H1 (cell line): ENCODE measurements around the gene PRSS38. TPM values are rescaled to one million over a fixed set of nuclear protein-coding genes. Genes with fewer than 3 reads are reported as not detected.

Source experiments
- CTCF ChIA-PET: fragments of 300-600 bp; sonication (Branson Sonifier 250); formaldehyde crosslinking; loops from one replicate; lab custom pipeline; 2021; ENCODE audit not compliant: partially characterized antibody; lab: Charles Lee
- POLR2A ChIA-PET: fragments of 300-600 bp; sonication (Branson Sonifier 250); formaldehyde crosslinking; loops from one replicate; lab custom pipeline; 2021; ENCODE audit warnings: inconsistent platforms; ENCODE audit not compliant: partially characterized antibody; lab: Charles Lee
- DNase-seq, 2 experiments: peaks; one replicate each; pipeline versions ENCODE4 v3.0.0 to v3.0.0-alpha.2; 2010 to 2022; ENCODE audit warnings: low spot score in 2 of 2, low read depth in 1 of 2, mixed read lengths in 1 of 2
- FAIRE-seq: peaks from 2 replicates; lab custom pipeline; 2011; peaks lifted over from hg19 to GRCh38; lab: Jason Lieb, UNC
- H2AFZ ChIP-seq: 2 replicates; pipeline ENCODE4 v1.8.1; 2012; ENCODE audit warnings: low read length, inconsistent platforms
- H2AK5ac ChIP-seq: 2 replicates; pipeline ENCODE4 v1.6.1; 2013; ENCODE audit warnings: low read depth, low read length
- H2BK120ac ChIP-seq: replicated peaks from 2 replicates; pipeline ENCODE3; 2013; ENCODE audit warnings: low read depth, low read length, inconsistent platforms
- H2BK12ac ChIP-seq: 2 replicates; pipeline ENCODE4 v1.6.1; 2013; ENCODE audit warnings: low read depth, low read length
- H2BK15ac ChIP-seq: 2 replicates; pipeline ENCODE4 v1.6.1; 2013; ENCODE audit warnings: low read length
- H2BK20ac ChIP-seq: 2 replicates; pipeline ENCODE4 v1.6.1; 2013; ENCODE audit warnings: low read length
- H2BK5ac ChIP-seq: 2 replicates; pipeline ENCODE4 v1.6.1; 2013; ENCODE audit warnings: low read depth, low read length
- H3K14ac ChIP-seq: 2 replicates; pipeline ENCODE4 v1.6.1; 2013; ENCODE audit warnings: inconsistent platforms; ENCODE audit not compliant: insufficient read length
- H3K18ac ChIP-seq: 2 replicates; pipeline ENCODE4 v1.6.1; 2013; ENCODE audit warnings: low read length; ENCODE audit errors: extremely low read depth
- H3K23ac ChIP-seq: 2 replicates; pipeline ENCODE4 v1.6.1; 2013; ENCODE audit warnings: inconsistent platforms; ENCODE audit not compliant: insufficient read length
- H3K23me2 ChIP-seq: 2 replicates; pipeline ENCODE4 v1.6.1; 2013; ENCODE audit warnings: low read depth, low read length
- H3K27ac ChIP-seq: 2 replicates; pipeline ENCODE4 v1.6.1; 2011; ENCODE audit warnings: low read depth, low read length, inconsistent platforms
- H3K27me3 ChIP-seq, 4 experiments: replicated peaks in 1 of 4; 1 replicate in 1 of 4; 2 replicates in 3 of 4; pipeline versions ENCODE4 v1.6.1 to v1.8.1; 2011 to 2013; ENCODE audit warnings: low read length in 3 of 4, mild to moderate bottlenecking in 3 of 4, inconsistent platforms in 2 of 4, mixed read lengths in 2 of 4, moderate library complexity in 1 of 4; ENCODE audit not compliant: control insufficient read depth in 3 of 4, insufficient read depth in 3 of 4; ENCODE audit errors: extremely low read depth in 1 of 4
- H3K36me3 ChIP-seq, 4 experiments: 2 replicates each; pipeline versions ENCODE4 v1.6.1 to v1.8.1; 2011 to 2013; ENCODE audit warnings: mild to moderate bottlenecking in 4 of 4, low read length in 3 of 4, moderate library complexity in 2 of 4, control low read depth in 1 of 4, inconsistent platforms in 1 of 4; ENCODE audit not compliant: insufficient read depth in 4 of 4, control insufficient read depth in 2 of 4
- H3K4ac ChIP-seq: replicated peaks from 2 replicates; pipeline ENCODE3; 2013; ENCODE audit warnings: low read length, low read depth, mixed read lengths, inconsistent platforms; ENCODE audit not compliant: insufficient read length
- H3K4me1 ChIP-seq, 4 experiments: replicated peaks in 1 of 4; 1 replicate in 1 of 4; 2 replicates in 3 of 4; pipeline versions ENCODE4 v1.6.1 to v1.8.1; 2011 to 2013; ENCODE audit warnings: low read length in 3 of 4, inconsistent platforms in 2 of 4, mixed read lengths in 1 of 4; ENCODE audit not compliant: insufficient read depth in 4 of 4, control insufficient read depth in 3 of 4
- H3K4me2 ChIP-seq, 2 experiments: 2 replicates each; pipeline versions ENCODE4 v1.6.1 to v1.8.1; 2011 to 2013; ENCODE audit warnings: low read depth in 2 of 2, low read length in 2 of 2, control low read depth in 1 of 2, inconsistent platforms in 1 of 2, mild to moderate bottlenecking in 1 of 2; ENCODE audit not compliant: insufficient read depth in 1 of 2
- H3K4me3 ChIP-seq, 4 experiments: fragments of 200-600, 300-600 bp in 1 of 4; sonication (generic), shearing (Covaris generic), sonication (Bioruptor Twin) in 1 of 4; 2 replicates each; pipeline versions ENCODE4 v1.5.1 to v1.8.1; 2011 to 2016; ENCODE audit warnings: low read length in 4 of 4, low read depth in 3 of 4, control low read depth in 2 of 4, inconsistent platforms in 2 of 4, mild to moderate bottlenecking in 2 of 4, mixed read lengths in 1 of 4, moderate library complexity in 1 of 4; ENCODE audit not compliant: insufficient read depth in 2 of 4; ENCODE audit errors: extremely low read depth in 1 of 4
- H3K56ac ChIP-seq: replicated peaks from 2 replicates; pipeline ENCODE3; 2013; ENCODE audit warnings: low read depth, mild to moderate bottlenecking, mixed read lengths, low read length, inconsistent platforms; ENCODE audit not compliant: insufficient read length
- H3K79me1 ChIP-seq: 2 replicates; pipeline ENCODE4 v1.6.1; 2013; ENCODE audit warnings: low read depth, low read length, control low read depth
- H3K79me2 ChIP-seq, 2 experiments: 2 replicates each; pipeline versions ENCODE4 v1.6.1 to v1.8.1; 2012 to 2013; ENCODE audit warnings: low read length in 2 of 2, mild to moderate bottlenecking in 2 of 2, inconsistent platforms in 1 of 2; ENCODE audit not compliant: insufficient read depth in 2 of 2, control insufficient read depth in 1 of 2
- H3K9ac ChIP-seq, 4 experiments: replicated peaks in 1 of 4; 1 replicate in 1 of 4; 2 replicates in 3 of 4; pipeline versions ENCODE4 v1.6.1 to v1.8.1; 2011 to 2013; ENCODE audit warnings: low read depth in 3 of 4, low read length in 3 of 4, control low read depth in 2 of 4, mild to moderate bottlenecking in 2 of 4, moderate library complexity in 2 of 4, inconsistent platforms in 1 of 4; ENCODE audit errors: extremely low read depth in 1 of 4
- H3K9me3 ChIP-seq, 2 experiments: 2 replicates each; pipeline versions ENCODE4 v1.6.1 to v1.8.1; 2012 to 2013; ENCODE audit warnings: mild to moderate bottlenecking in 2 of 2, moderate library complexity in 2 of 2, control low read depth in 1 of 2, inconsistent platforms in 1 of 2, low read depth in 1 of 2, low read length in 1 of 2, mixed read lengths in 1 of 2; ENCODE audit not compliant: insufficient read depth in 2 of 2
- H4K20me1 ChIP-seq, 2 experiments: replicated peaks in 1 of 2; 2 replicates each; pipeline versions ENCODE3 to v1.8.1; 2011 to 2013; ENCODE audit warnings: inconsistent platforms in 2 of 2, low read length in 2 of 2, mild to moderate bottlenecking in 1 of 2; ENCODE audit not compliant: insufficient read depth in 2 of 2, control insufficient read depth in 1 of 2
- H4K5ac ChIP-seq: 2 replicates; pipeline ENCODE4 v1.6.1; 2013; ENCODE audit warnings: low read length, low read depth, mixed read lengths, inconsistent platforms; ENCODE audit not compliant: insufficient read length
- H4K8ac ChIP-seq: 2 replicates; pipeline ENCODE4 v1.8.0; 2013; ENCODE audit warnings: mild to moderate bottlenecking, moderate library complexity, low read length, inconsistent platforms; ENCODE audit not compliant: insufficient read depth; ENCODE audit errors: extremely low read depth
- H4K91ac ChIP-seq: replicated peaks from 2 replicates; pipeline ENCODE3; 2013; ENCODE audit warnings: low read length, mixed read lengths, inconsistent platforms; ENCODE audit not compliant: insufficient read length
- E2F6 ChIP-seq: IDR thresholded peaks from 2 replicates; pipeline ENCODE4 v1.6.1; 2012; ENCODE audit warnings: inconsistent platforms
- EZH2 ChIP-seq: fragments of 200-600 bp; sonication (generic); IDR thresholded peaks from 2 replicates; pipeline ENCODE4 v1.7.1; 2012; ENCODE audit warnings: low read depth, mild to moderate bottlenecking, moderate library complexity, low read length, inconsistent platforms; ENCODE audit not compliant: severe bottlenecking
- GTF2F1 ChIP-seq: IDR thresholded peaks from 2 replicates; pipeline ENCODE4 v1.6.1; 2012; ENCODE audit warnings: low read depth, low read length, improper control_type of control experiment, borderline replicate concordance
- JUND ChIP-seq: IDR thresholded peaks from 2 replicates; pipeline ENCODE4 v1.6.1; 2011; ENCODE audit warnings: mild to moderate bottlenecking, improper control_type of control experiment, low read length
- KDM4A ChIP-seq: IDR thresholded peaks from one replicate; pipeline ENCODE4 v1.7.1; 2012; ENCODE audit warnings: low read depth, mild to moderate bottlenecking, moderate library complexity, low read length, inconsistent platforms; ENCODE audit not compliant: severe bottlenecking
- NRF1 ChIP-seq: IDR thresholded peaks from 2 replicates; pipeline ENCODE4 v1.6.1; 2011; ENCODE audit warnings: mild to moderate bottlenecking, low read depth, low read length, improper control_type of control experiment
- RBBP5 ChIP-seq: IDR thresholded peaks from 2 replicates; pipeline ENCODE4 v1.7.1; 2012; ENCODE audit warnings: low read depth, mild to moderate bottlenecking, inconsistent platforms, low read length, moderate library complexity, borderline replicate concordance
- RNF2 ChIP-seq: fragments of 200-900, 300-1000 bp; sonication (generic); IDR thresholded peaks from 2 replicates; pipeline ENCODE4 v1.7.1; 2016; ENCODE audit warnings: borderline replicate concordance, low read depth, mild to moderate bottlenecking, antibody characterized with exemption, low read length; ENCODE audit not compliant: poor library complexity, severe bottlenecking; ENCODE audit errors: missing control alignments
- TCF12 ChIP-seq: IDR thresholded peaks from 2 replicates; pipeline ENCODE4 v1.6.1; 2011; ENCODE audit warnings: low read depth, mild to moderate bottlenecking, low read length
- WGBS, 2 experiments: shearing (Covaris generic) in 1 of 2; methylation state at CpG; one replicate each; pipeline versions ENCODE4 v1.1.6 to v1.1.7; 2013 to 2015; ENCODE audit warnings: low lambda C conversion rate in 2 of 2, mixed read lengths in 2 of 2, inconsistent platforms in 1 of 2, low coverage in 1 of 2, missing lambda C conversion rate in 1 of 2; ENCODE audit not compliant: insufficient replicate concordance in 2 of 2, insufficient coverage in 1 of 2, insufficient read length in 1 of 2; ENCODE audit errors: extremely low coverage in 1 of 2, missing lambda C conversion rate in 1 of 2; 5-methylcytosine and 5-hydroxymethylcytosine counted together
- polyA plus RNA-seq, 7 experiments: library from polyadenylated mRNA; depleted of rRNA in 3 of 7; stranded (reverse) in 5 of 7; unstranded in 2 of 7; fragments of >200 nt in 5 of 7; fragments of 200-250 nt in 2 of 7; gene quantifications; 1 replicate in 5 of 7; 2 replicates in 1 of 7; 4 replicates in 1 of 7; pipeline versions ENCODE4 v1.2.1 to v1.2.3, GENCODE V29; 2011 to 2013; ENCODE audit warnings: missing spikeins in 2 of 7, mixed read lengths in 2 of 7
- total RNA-seq: library from RNA; stranded (reverse); fragmentation: NEBNext Ultra II Directional; extraction: Animal tissue kit (Norgen Biotek cat#: 25700); gene quantifications from 2 replicates; pipeline ENCODE4 v1.2.1, GENCODE V29; 2021
- TF ChIP-seq, protein P1 (sequence below): IDR thresholded peaks from 2 replicates; pipeline ENCODE4 v1.6.1; 2012; ENCODE audit warnings: inconsistent platforms

Gene PRSS38
- total and polyA plus RNA-seq, 2 of the 8 experiments (the other 6 are each of a cell fraction or from before 2014, with no cell fraction given): not detected

- POLR2A ChIA-PET: no interaction called here
- Histone ChIP-seq H3K9ac (no peak overlapping the region), H3K23ac (no peak overlapping the region), H3K79me2 (no peaks in the 10 kb centered on the region), H2BK5ac (no peak overlapping the region), H3K27ac (no peak overlapping the region), H2AFZ (no peak overlapping the region), H4K20me1 (peaks cover 0 to 19% of the 10 kb centered on the region in 2 experiments), H3K4me3 (no peak overlapping the region), H2BK12ac (no peak overlapping the region), H4K5ac (no peak overlapping the region), H3K23me2 (no peaks in the 10 kb centered on the region), H3K18ac (no peak overlapping the region), H3K36me3 (peaks cover 0 to 10% (median 0%) of the 10 kb centered on the region in 4 experiments; a peak in 1 of 8 replicates), H3K9me3 (no peaks in the 10 kb centered on the region), H2BK20ac (no peak overlapping the region), H3K4ac (no peak overlapping the region), H4K91ac (no peak overlapping the region), H3K4me2 (no peak overlapping the region), H3K14ac (no peak overlapping the region), H3K79me1 (peaks cover 8% of the 10 kb centered on the region), H2AK5ac (no peak overlapping the region), H2BK120ac (no peak overlapping the region), H3K56ac (no peak overlapping the region), H2BK15ac (no peak overlapping the region), H3K4me1 (no peaks in the 10 kb centered on the region), H4K8ac (no peak overlapping the region), H3K27me3 (no peaks in the 10 kb centered on the region)
- FAIRE-seq (no peak), DNase-seq (no peak)
- WGBS, 2 experiments: 84% methylated on average over 4 of the region's 4 CpGs; no CpG with 5 or more reads in 1 of the 2 experiments
- TF ChIP-seq GTF2F1: no peak
- TF ChIP-seq E2F6: no peak
- no peak for TF ChIP-seq EZH2
- no peak for TF ChIP-seq JUND
- TF ChIP-seq, protein P1, sequence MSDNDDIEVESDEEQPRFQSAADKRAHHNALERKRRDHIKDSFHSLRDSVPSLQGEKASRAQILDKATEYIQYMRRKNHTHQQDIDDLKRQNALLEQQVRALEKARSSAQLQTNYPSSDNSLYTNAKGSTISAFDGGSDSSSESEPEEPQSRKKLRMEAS: no peak
- no peak for TF ChIP-seq KDM4A
- TF ChIP-seq NRF1: no peak
- no peak for TF ChIP-seq RBBP5
- no peak for TF ChIP-seq TCF12
- no peak for TF ChIP-seq RNF2
- CTCF ChIA-PET: interaction anchor here (0.9 to 2.9 kb wide), 2 partner anchors 14 to 128 kb away, joined by 3 to 16 read pairs; no protein-coding TSS in a partner anchor
These were observed 37.8 kb upstream of the PRSS38 start for GRCh38 chr1:227777646-227778045.
